GM23338 (cell line): Measurements from ENCODE around the gene ANXA6. TPM values are rescaled to one million over a fixed set of nuclear protein-coding genes. Genes with fewer than 3 reads are reported as not detected.

Source experiments
- ATAC-seq: fragments of 200-7000 bp; cut with Tn5 transposase; 3 replicates; pipeline ENCODE4 v1.9.1; 2020
- DNase-seq: peaks from one replicate; pipeline ENCODE4 v3.0.0-alpha.2; 2015; ENCODE audit warnings: low spot score
- H2AFZ ChIP-seq: fragments of 200-600 bp; sonication (generic); 2 replicates; pipeline ENCODE4 v1.8.0; 2016; ENCODE audit warnings: antibody characterized with exemption, mild to moderate bottlenecking, moderate library complexity
- H3F3A ChIP-seq: fragments of 200-600 bp; sonication (generic); replicated peaks from 2 replicates; pipeline ENCODE4 v1.8.0; 2017; ENCODE audit warnings: antibody characterized with exemption, mixed run types, low read depth
- H3K27ac ChIP-seq: fragments of 200-600 bp; sonication (generic); 2 replicates; pipeline ENCODE4 v1.6.1; 2016; ENCODE audit warnings: low read depth
- H3K27me3 ChIP-seq: fragments of 200-600 bp; sonication (generic); 2 replicates; pipeline ENCODE4 v1.8.0; 2016; ENCODE audit warnings: mild to moderate bottlenecking, mixed run types, moderate library complexity; ENCODE audit not compliant: insufficient read depth
- H3K36me3 ChIP-seq: fragments of 200-600 bp; sonication (generic); 2 replicates; pipeline ENCODE4 v1.8.0; 2016; ENCODE audit warnings: mild to moderate bottlenecking; ENCODE audit not compliant: insufficient read depth
- H3K4me1 ChIP-seq: fragments of 200-600 bp; sonication (generic); 2 replicates; pipeline ENCODE4 v1.8.0; 2016; ENCODE audit warnings: mild to moderate bottlenecking, moderate library complexity; ENCODE audit not compliant: insufficient read depth
- H3K4me2 ChIP-seq: fragments of 200-600 bp; sonication (generic); 2 replicates; pipeline ENCODE4 v1.7.1; 2017; ENCODE audit warnings: mixed run types
- H3K4me3 ChIP-seq: fragments of 200-600 bp; sonication (generic); 2 replicates; pipeline ENCODE4 v1.6.1; 2016; ENCODE audit warnings: mixed run types
- H3K79me2 ChIP-seq: fragments of 200-600 bp; sonication (generic); replicated peaks from 2 replicates; pipeline ENCODE4 v1.8.0; 2017; ENCODE audit warnings: mild to moderate bottlenecking; ENCODE audit not compliant: insufficient read depth
- H3K9me2 ChIP-seq: fragments of 200-600 bp; sonication (generic); 2 replicates; pipeline ENCODE4 v1.8.0; 2017; ENCODE audit not compliant: insufficient read depth
- H4K20me1 ChIP-seq: fragments of 200-600 bp; sonication (generic); replicated peaks from 2 replicates; pipeline ENCODE4 v1.8.0; 2017; ENCODE audit warnings: mild to moderate bottlenecking; ENCODE audit not compliant: insufficient read depth
- H3K27ac Mint-ChIP-seq: 2 replicates; pipeline ENCODE4 v1.8.0; 2020; ENCODE audit warnings: inconsistent platforms, mild to moderate bottlenecking, moderate library complexity, mixed read lengths
- H3K27me3 Mint-ChIP-seq: 3 replicates; pipeline ENCODE4 v1.8.0; 2022; ENCODE audit warnings: low read depth, mild to moderate bottlenecking, moderate library complexity, mixed read lengths, inconsistent platforms; ENCODE audit not compliant: insufficient read depth, poor library complexity
- H3K36me3 Mint-ChIP-seq: 3 replicates; pipeline ENCODE4 v1.8.0; 2021; ENCODE audit warnings: low read depth, mild to moderate bottlenecking, inconsistent platforms, moderate library complexity, mixed read lengths
- H3K4me1 Mint-ChIP-seq: 3 replicates; pipeline ENCODE4 v1.8.0; 2020; ENCODE audit warnings: mild to moderate bottlenecking, inconsistent platforms, mixed read lengths
- H3K4me3 Mint-ChIP-seq: 3 replicates; pipeline ENCODE4 v1.8.0; 2021; ENCODE audit warnings: moderate library complexity, mild to moderate bottlenecking, inconsistent platforms, mixed read lengths
- H3K9me3 Mint-ChIP-seq: 3 replicates; pipeline ENCODE4 v1.8.0; 2020; ENCODE audit warnings: moderate library complexity, mild to moderate bottlenecking, inconsistent platforms, mixed read lengths
- CREB1 ChIP-seq: fragments of 250-450 bp; sonication (Bioruptor Pico); IDR thresholded peaks from 2 replicates; pipeline ENCODE4 v1.5.0; 2020; ENCODE audit warnings: low read depth, mild to moderate bottlenecking, moderate library complexity
- EZH2 ChIP-seq: fragments of 200-600 bp; sonication (generic); IDR thresholded peaks from one replicate; pipeline ENCODE4 v1.8.0; 2017; ENCODE audit warnings: antibody characterized with exemption, mild to moderate bottlenecking, low read depth; ENCODE audit not compliant: unreplicated experiment
- NANOG ChIP-seq: IDR thresholded peaks from 2 replicates; pipeline ENCODE4 v1.6.1; 2016; ENCODE audit warnings: antibody characterized with exemption, borderline replicate concordance
- POLR2AphosphoS5 ChIP-seq: IDR thresholded peaks from 2 replicates; pipeline ENCODE4 v1.6.1; 2016; ENCODE audit warnings: antibody characterized with exemption, low read depth
- STAT1 ChIP-seq: IDR thresholded peaks from one replicate; pipeline ENCODE4 v1.6.1; 2016; ENCODE audit warnings: antibody characterized with exemption; ENCODE audit not compliant: unreplicated experiment
- ZNF331 ChIP-seq: fragments of 250-450 bp; sonication (Bioruptor Pico); IDR thresholded peaks from 2 replicates; pipeline ENCODE4 v1.5.0; 2020; ENCODE audit warnings: low read depth, mild to moderate bottlenecking, moderate library complexity
- polyA plus RNA-seq: library from polyadenylated mRNA; unstranded; fragments of >200 nt; fragmentation: Nextera tagmentation; extraction: Ambion mirVana; gene quantifications from 2 replicates; pipeline ENCODE4 v1.2.1, GENCODE V29; 2016
- total RNA-seq: library from RNA; depleted of rRNA; stranded (reverse); fragments of >200 nt; shearing (Covaris generic); gene quantifications from 2 replicates; pipeline ENCODE4 v1.2.3, GENCODE V29; 2014
- TF ChIP-seq, protein P1 (sequence below), 2 experiments: fragments of 200-600 bp in 1 of 2; sonication (generic) in 1 of 2; conservative IDR thresholded peaks; 2 replicates each; pipeline versions ENCODE4 v1.5.1 to v1.6.1; 2016 to 2017; ENCODE audit warnings: antibody characterized with exemption in 2 of 2, low read depth in 2 of 2, mild to moderate bottlenecking in 2 of 2, moderate library complexity in 1 of 2
- TF ChIP-seq, protein P2 (sequence below): fragments of 250-450 bp; sonication (Bioruptor Pico); IDR thresholded peaks from 2 replicates; pipeline ENCODE4 v1.5.0; 2020; ENCODE audit warnings: mild to moderate bottlenecking, moderate library complexity

ANXA6 gene
- total and polyA plus RNA-seq, 2 experiments from 2014 or later: 26.5 to 110 TPM

DNA sequence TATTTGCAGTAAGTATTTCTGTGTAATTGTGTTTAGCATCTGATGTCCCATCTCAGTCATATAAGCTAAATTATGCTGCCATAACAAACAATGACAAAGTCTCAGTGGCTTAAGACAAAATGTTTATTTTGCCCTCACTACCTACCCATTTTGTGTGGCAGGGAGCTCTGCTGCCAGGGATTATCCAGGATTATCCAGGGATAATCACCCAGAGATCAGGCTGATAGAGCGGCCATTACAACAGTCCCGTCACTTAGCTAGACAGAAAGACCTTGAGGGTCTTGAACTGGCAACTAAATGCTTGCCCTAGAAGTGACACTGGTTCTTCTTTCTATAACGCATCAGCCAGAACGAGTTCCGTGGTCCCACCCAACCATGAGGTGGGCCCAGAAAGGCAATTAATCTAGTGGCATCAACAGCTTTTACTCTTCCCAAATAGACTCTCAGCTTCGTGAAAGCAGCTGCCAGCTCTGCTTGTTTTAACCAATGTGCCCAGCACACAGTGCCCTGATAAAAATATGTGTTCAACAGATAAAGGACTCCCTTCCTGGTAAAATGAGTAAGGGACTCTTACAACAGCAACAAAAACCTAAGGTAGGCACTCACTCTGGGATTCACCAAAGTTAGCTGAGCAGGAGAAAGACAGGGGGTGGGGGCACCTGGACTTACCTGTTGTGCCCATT is 43.5 kb upstream of the ANXA6 start:
- H3K4me1 Mint-ChIP-seq: peaks cover 3% of the 10 kb centered on the region; the same call in 1 of the 3 replicates
- H3K9me3 Mint-ChIP-seq: no peaks in the 10 kb centered on the region; the same call in 2 of the 3 replicates
- H3K27me3 ChIP-seq: no peaks in the 10 kb centered on the region
- no peaks in the 10 kb centered on the region for H3K4me1 ChIP-seq
- no peak overlapping the region for H3K27ac Mint-ChIP-seq
- H3K9me2 ChIP-seq: no peaks in the 10 kb centered on the region
- H3K36me3 Mint-ChIP-seq: no peaks in the 10 kb centered on the region
- peaks cover 3% of the 10 kb centered on the region for H3K27me3 Mint-ChIP-seq
- H3K4me3 Mint-ChIP-seq: no peak overlapping the region
- no peak for TF ChIP-seq POLR2AphosphoS5
- no peaks in the 10 kb centered on the region for H3K36me3 ChIP-seq
- no peak overlapping the region for H3K27ac ChIP-seq
- no peak overlapping the region for H2AFZ ChIP-seq
- H3K79me2 ChIP-seq: no peaks in the 10 kb centered on the region
- no peaks in the 10 kb centered on the region for H3F3A ChIP-seq
- no peak for DNase-seq
- H3K4me3 ChIP-seq: no peak overlapping the region
- no peak for ATAC-seq
- no peak overlapping the region for H3K4me2 ChIP-seq
- H4K20me1 ChIP-seq: no peaks in the 10 kb centered on the region

DNA sequence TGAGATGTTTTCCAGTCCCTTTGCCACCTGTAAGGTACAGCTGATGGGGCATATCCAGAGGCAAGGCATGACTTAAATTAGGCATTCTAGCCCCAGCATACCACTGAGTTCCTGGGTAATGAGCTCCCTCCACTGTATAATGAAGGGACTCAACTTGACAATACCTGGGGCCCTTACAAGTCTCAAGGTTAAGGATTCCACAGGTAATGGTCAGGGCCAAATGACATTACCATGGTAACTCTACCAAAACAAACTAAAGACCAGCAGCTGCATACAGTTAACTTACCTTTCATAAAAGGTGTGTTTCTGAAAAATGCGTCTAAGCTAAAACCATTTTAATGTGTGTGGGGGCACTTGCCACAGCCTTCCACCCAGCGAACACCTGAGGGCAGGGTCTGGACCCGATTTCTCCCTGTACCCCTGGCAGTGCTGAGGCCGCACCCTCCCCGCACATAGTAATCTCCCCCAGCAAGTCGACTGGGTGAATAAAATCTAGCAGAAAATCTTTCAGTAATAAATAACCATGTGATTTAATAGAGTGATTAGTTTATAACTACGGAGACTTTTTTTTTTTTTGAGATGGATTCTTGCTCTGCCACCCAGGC is 42.1 kb upstream of the ANXA6 start:
- Histone ChIP-seq H3K4me1 (no peaks in the 10 kb centered on the region), H3K27ac (no peak overlapping the region), H3K79me2 (no peaks in the 10 kb centered on the region), H3K9me2 (no peaks in the 10 kb centered on the region), H4K20me1 (no peaks in the 10 kb centered on the region), H3F3A (no peaks in the 10 kb centered on the region), H3K36me3 (no peaks in the 10 kb centered on the region), H3K4me3 (no peak overlapping the region), H3K27me3 (no peaks in the 10 kb centered on the region), H3K4me2 (no peak overlapping the region), H2AFZ (no peak overlapping the region)
- H3K4me1 Mint-ChIP-seq: peaks cover 3% of the 10 kb centered on the region; the same call in 1 of the 3 replicates
- DNase-seq (peak; percentile 18), ATAC-seq (no peak)
- H3K27ac Mint-ChIP-seq: no peak overlapping the region
- TF ChIP-seq, protein P1, sequence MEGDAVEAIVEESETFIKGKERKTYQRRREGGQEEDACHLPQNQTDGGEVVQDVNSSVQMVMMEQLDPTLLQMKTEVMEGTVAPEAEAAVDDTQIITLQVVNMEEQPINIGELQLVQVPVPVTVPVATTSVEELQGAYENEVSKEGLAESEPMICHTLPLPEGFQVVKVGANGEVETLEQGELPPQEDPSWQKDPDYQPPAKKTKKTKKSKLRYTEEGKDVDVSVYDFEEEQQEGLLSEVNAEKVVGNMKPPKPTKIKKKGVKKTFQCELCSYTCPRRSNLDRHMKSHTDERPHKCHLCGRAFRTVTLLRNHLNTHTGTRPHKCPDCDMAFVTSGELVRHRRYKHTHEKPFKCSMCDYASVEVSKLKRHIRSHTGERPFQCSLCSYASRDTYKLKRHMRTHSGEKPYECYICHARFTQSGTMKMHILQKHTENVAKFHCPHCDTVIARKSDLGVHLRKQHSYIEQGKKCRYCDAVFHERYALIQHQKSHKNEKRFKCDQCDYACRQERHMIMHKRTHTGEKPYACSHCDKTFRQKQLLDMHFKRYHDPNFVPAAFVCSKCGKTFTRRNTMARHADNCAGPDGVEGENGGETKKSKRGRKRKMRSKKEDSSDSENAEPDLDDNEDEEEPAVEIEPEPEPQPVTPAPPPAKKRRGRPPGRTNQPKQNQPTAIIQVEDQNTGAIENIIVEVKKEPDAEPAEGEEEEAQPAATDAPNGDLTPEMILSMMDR (conservative IDR thresholded peaks at IDR 0.05; ENCODE audit: low read depth in 2 of 2): no peak
- TF ChIP-seq ZNF331 (CRISPR knock-in tag): no peak
- no peak for TF ChIP-seq STAT1
- no peak for TF ChIP-seq NANOG
- TF ChIP-seq, protein P2, sequence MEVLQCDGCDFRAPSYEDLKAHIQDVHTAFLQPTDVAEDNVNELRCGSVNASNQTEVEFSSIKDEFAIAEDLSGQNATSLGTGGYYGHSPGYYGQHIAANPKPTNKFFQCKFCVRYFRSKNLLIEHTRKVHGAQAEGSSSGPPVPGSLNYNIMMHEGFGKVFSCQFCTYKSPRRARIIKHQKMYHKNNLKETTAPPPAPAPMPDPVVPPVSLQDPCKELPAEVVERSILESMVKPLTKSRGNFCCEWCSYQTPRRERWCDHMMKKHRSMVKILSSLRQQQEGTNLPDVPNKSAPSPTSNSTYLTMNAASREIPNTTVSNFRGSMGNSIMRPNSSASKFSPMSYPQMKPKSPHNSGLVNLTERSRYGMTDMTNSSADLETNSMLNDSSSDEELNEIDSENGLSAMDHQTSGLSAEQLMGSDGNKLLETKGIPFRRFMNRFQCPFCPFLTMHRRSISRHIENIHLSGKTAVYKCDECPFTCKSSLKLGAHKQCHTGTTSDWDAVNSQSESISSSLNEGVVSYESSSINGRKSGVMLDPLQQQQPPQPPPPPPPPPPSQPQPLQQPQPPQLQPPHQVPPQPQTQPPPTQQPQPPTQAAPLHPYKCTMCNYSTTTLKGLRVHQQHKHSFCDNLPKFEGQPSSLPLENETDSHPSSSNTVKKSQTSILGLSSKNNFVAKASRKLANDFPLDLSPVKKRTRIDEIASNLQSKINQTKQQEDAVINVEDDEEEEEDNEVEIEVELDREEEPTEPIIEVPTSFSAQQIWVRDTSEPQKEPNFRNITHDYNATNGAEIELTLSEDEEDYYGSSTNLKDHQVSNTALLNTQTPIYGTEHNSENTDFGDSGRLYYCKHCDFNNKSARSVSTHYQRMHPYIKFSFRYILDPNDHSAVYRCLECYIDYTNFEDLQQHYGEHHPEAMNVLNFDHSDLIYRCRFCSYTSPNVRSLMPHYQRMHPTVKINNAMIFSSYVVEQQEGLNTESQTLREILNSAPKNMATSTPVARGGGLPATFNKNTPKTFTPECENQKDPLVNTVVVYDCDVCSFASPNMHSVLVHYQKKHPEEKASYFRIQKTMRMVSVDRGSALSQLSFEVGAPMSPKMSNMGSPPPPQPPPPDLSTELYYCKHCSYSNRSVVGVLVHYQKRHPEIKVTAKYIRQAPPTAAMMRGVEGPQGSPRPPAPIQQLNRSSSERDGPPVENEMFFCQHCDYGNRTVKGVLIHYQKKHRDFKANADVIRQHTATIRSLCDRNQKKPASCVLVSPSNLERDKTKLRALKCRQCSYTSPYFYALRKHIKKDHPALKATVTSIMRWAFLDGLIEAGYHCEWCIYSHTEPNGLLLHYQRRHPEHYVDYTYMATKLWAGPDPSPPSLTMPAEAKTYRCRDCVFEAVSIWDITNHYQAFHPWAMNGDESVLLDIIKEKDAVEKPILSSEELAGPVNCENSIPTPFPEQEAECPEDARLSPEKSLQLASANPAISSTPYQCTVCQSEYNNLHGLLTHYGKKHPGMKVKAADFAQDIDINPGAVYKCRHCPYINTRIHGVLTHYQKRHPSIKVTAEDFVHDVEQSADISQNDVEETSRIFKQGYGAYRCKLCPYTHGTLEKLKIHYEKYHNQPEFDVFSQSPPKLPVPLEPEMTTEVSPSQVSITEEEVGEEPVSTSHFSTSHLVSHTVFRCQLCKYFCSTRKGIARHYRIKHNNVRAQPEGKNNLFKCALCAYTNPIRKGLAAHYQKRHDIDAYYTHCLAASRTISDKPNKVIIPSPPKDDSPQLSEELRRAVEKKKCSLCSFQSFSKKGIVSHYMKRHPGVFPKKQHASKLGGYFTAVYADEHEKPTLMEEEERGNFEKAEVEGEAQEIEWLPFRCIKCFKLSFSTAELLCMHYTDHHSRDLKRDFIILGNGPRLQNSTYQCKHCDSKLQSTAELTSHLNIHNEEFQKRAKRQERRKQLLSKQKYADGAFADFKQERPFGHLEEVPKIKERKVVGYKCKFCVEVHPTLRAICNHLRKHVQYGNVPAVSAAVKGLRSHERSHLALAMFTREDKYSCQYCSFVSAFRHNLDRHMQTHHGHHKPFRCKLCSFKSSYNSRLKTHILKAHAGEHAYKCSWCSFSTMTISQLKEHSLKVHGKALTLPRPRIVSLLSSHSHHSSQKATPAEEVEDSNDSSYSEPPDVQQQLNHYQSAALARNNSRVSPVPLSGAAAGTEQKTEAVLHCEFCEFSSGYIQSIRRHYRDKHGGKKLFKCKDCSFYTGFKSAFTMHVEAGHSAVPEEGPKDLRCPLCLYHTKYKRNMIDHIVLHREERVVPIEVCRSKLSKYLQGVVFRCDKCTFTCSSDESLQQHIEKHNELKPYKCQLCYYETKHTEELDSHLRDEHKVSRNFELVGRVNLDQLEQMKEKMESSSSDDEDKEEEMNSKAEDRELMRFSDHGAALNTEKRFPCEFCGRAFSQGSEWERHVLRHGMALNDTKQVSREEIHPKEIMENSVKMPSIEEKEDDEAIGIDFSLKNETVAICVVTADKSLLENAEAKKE (CRISPR knock-in tag): no peak
- no peak for TF ChIP-seq CREB1 (CRISPR knock-in tag)
- no peak for TF ChIP-seq EZH2
- no peak overlapping the region for H3K4me3 Mint-ChIP-seq
- no peaks in the 10 kb centered on the region for H3K36me3 Mint-ChIP-seq
- peaks cover 3% of the 10 kb centered on the region for H3K27me3 Mint-ChIP-seq
- H3K9me3 Mint-ChIP-seq: no peaks in the 10 kb centered on the region; the same call in 2 of the 3 replicates
